ENCODE measurements around the gene RDX.

Gene RDX

GRCh38 chr11:110134110-110134509 is 162.3 kb downstream of the RDX start:
- DNase-seq (ENCODE audit: low read depth in 2 of 2, low spot score in 1 of 2), result no peak

GRCh38 chr11:110133160-110133559 is 163.3 kb downstream of the RDX start:
- DNase-seq (ENCODE audit: low read depth in 2 of 2, low spot score in 1 of 2), result no peak

GRCh38 chr11:110131386-110132123 is 164.9 kb downstream of the RDX start:
- no peak for DNase-seq (ENCODE audit: low read depth in 2 of 2, low spot score in 1 of 2)

DNA sequence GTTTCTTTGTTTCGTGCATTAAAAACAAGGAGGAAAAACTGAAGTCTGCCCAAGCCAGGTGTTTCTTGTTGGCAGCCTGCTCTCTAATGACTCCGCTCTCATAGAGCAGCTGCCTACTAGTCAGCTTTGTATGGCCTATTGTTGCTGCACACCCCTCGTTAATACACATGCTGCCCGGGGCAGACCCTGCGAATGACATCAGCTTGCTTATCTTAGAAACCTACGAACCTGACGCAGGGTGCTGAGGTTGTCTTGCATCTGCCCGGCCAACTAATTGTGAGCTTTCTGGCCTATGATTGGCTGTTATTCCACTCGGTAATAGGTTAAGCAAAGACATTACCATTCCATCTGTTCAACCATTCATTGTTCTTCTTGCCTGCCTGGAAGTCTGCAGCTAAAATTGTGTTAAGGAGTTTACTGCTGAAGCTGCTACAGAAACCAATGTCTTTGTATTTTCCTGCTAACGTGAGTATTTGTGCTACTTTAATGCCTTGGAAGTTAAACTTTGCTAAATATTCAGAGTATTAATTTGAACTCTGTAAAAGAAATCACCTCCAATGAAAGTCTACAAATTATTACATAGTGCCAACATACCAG is 165.7 kb downstream of the RDX start:
- DNase-seq (ENCODE audit: low read depth in 2 of 2, low spot score in 1 of 2), result no peak

DNA sequence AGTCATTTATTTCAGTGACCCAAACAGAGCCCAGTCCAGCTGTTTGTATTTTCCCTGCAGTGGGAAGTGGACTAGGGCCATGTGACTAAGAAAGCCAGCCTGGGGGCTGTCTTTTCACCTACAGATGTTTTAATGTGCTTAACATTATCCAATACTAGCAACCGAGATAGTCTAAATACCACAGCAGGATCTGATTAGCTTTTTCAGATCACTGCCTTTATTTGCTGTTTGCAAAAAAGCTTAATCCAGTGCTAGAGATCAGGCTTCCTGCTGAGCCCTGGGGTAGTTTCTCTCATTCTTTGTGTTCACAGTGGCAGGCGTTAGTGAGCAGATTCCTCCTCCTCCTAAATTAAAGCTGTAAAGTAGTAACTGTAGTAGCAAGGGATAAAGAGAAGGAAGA is 168.3 kb downstream of the RDX start:
- DNase-seq (ENCODE audit: low read depth in 2 of 2, low spot score in 1 of 2), result no peak

DNA sequence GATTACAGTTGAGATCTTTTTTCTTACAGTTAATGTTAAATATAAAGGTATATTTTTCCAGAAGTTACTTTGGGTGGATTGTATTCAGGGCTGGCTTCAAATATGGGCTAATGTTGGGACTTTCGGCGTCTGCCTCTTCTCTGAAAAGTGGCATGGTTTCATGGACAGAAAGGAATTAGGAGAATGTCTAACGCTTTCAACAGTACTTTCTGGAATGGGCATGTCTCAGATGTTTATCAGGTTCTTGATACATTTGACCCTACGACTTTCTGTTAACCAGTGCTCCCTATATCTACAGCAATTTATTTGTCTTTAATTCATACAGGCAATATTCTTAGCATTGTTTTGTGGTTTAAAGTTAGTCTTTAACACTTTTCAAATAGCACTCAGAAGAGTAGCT is 169.5 kb downstream of the RDX start:
- DNase-seq (ENCODE audit: low read depth in 2 of 2, low spot score in 1 of 2), result no peak

DNA sequence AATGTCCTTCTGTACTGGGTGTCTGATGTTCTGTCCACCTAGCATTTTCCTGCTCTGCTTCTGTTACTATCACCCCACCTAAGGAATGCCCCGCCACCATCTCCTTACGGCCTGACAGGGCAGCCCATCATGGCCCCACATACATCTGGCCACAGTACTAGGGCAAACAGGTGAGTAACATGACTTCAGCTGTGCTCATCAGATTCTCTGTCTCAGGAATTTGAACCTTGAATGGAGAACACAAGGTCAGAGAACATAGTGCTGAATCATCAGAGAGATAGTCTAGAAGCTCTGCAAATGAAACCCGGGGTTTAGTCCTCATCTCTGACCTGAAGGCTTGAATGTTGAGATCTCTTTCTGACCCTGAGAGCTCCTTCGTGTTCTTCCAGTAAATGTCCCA is 170.8 kb downstream of the RDX start:
- DNase-seq (ENCODE audit: low read depth in 2 of 2, low spot score in 1 of 2), result no peak

All from stimulated activated CD8-positive, alpha-beta memory T cell treated with anti-CD3 and anti-CD28 coated beads, Interleukin-4, amount 100 ng/mL, for 4 hours (primary cell).